ENCODE data around the gene XYLT1. TPM values are rescaled to one million over a fixed set of nuclear protein-coding genes. Genes with fewer than 3 reads are reported as not detected.

XYLT1 gene
- total and polyA plus RNA-seq, 8 donors: 6.0 to 8.4 (median 7.3) TPM

- Histone ChIP-seq H3K36me3 (no peaks in the 10 kb centered on the region), H3K4me3 (no peak overlapping the region), H3K27me3 (no peaks in the 10 kb centered on the region), H3K4me1 (peaks cover 0 to 17% of the 10 kb centered on the region in 2 donors), H3K9me3 (no peaks in the 10 kb centered on the region), H3K27ac (no peak overlapping the region)
- intact Hi-C loops (cut with DNase I): no loop called here
- no peak for TF ChIP-seq CTCF (IDR thresholded peaks at IDR 0.05)
- ATAC-seq (no peak), DNase-seq (no peak)
Measured at GRCh38 chr16:17162560-17162959, 308.2 kb downstream of the XYLT1 start.

- H3K4me3 ChIP-seq: no peak overlapping the region
- ATAC-seq: no peak
- H3K4me1 ChIP-seq: peaks cover 0 to 17% of the 10 kb centered on the region in 2 donors
- DNase-seq: no peak
- H3K9me3 ChIP-seq: no peaks in the 10 kb centered on the region
- intact Hi-C loops (cut with DNase I): no loop called here
- H3K36me3 ChIP-seq: no peaks in the 10 kb centered on the region
- TF ChIP-seq CTCF (IDR thresholded peaks at IDR 0.05): no peak
- H3K27ac ChIP-seq: no peak overlapping the region
- no peaks in the 10 kb centered on the region for H3K27me3 ChIP-seq
Measured at GRCh38 chr16:17160920-17161431, 309.8 kb downstream of the XYLT1 start.

GRCh38 chr16:17160285-17160853 lies 310.4 kb downstream of the XYLT1 start:
- Histone ChIP-seq H3K27ac (no peak overlapping the region), H3K36me3 (no peaks in the 10 kb centered on the region), H3K27me3 (no peaks in the 10 kb centered on the region), H3K4me3 (no peak overlapping the region), H3K4me1 (peaks cover 0 to 17% of the 10 kb centered on the region in 2 donors), H3K9me3 (no peaks in the 10 kb centered on the region)
- no peak for ATAC-seq
- DNase-seq: peak in 1 of 4 donors; percentile 11
- TF ChIP-seq CTCF (IDR thresholded peaks at IDR 0.05): no peak
- intact Hi-C loops (cut with DNase I): no loop called here

GRCh38 chr16:17159617-17160016 lies 311.1 kb downstream of the XYLT1 start:
- TF ChIP-seq CTCF (IDR thresholded peaks at IDR 0.05): no peak
- ATAC-seq: no peak
- DNase-seq: no peak
- no peak overlapping the region for H3K27ac ChIP-seq
- no peaks in the 10 kb centered on the region for H3K9me3 ChIP-seq
- no peaks in the 10 kb centered on the region for H3K36me3 ChIP-seq
- no peak overlapping the region for H3K4me3 ChIP-seq
- intact Hi-C loops (cut with DNase I): no loop called here
- H3K4me1 ChIP-seq: peaks cover 0 to 13% of the 10 kb centered on the region in 2 donors
- no peaks in the 10 kb centered on the region for H3K27me3 ChIP-seq

- Histone ChIP-seq H3K4me3 (no peak overlapping the region), H3K9me3 (no peaks in the 10 kb centered on the region), H3K27me3 (no peaks in the 10 kb centered on the region), H3K4me1 (no peaks in the 10 kb centered on the region), H3K36me3 (no peaks in the 10 kb centered on the region), H3K27ac (no peak overlapping the region)
- intact Hi-C loops (cut with DNase I): no loop called here
- no peak for TF ChIP-seq CTCF (IDR thresholded peaks at IDR 0.05)
- no peak for DNase-seq
- ATAC-seq: no peak
Measured at GRCh38 chr16:17155936-17156335, 314.8 kb downstream of the XYLT1 start.
